Measurements from ENCODE around the gene ITCH.
"Not testable (repeated sequence)": the region's sequence is repeated elsewhere in the genome, so short reads cannot be mapped to it uniquely, and the experiment has no call there.

The ITCH gene

DNA sequence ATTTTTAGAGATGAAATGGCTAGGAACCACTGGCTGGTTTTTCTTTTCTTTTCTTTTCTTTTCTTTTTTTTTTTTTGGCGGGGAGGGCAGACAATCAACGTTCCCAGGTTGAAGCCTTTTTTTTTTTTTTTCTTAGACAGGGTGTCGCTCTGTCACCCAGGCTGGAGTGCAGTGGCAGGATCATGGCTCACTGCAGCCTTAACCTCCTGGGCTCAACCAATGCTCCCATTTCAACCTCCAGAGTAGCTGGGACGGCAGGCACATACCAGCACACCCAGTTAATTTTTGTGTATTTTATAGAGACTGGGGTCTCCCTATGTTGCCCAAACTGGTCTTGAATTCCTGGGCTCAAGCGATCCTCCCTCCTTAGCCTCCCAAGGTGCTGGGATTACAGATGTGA, 18.8 kb upstream of the ITCH start:
- DNase-seq, result no peak

DNA sequence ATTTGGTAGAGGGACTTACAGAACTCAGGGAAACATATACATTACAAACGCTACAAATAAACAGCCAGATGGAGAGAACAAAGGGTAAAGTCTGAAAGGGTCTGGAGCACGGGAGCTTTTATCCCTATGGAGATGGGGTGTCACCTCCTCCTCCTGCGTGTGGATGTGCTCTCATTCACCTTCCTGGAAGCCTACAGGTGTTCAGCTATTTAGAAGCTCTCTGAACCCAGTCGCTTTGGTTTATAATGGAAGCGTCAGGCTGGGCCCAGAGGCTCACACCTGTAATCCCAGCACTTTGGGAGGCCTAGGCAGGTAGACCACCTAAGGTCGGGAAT, 17.7 kb upstream of the ITCH start:
- DNase-seq, result no peak

DNA sequence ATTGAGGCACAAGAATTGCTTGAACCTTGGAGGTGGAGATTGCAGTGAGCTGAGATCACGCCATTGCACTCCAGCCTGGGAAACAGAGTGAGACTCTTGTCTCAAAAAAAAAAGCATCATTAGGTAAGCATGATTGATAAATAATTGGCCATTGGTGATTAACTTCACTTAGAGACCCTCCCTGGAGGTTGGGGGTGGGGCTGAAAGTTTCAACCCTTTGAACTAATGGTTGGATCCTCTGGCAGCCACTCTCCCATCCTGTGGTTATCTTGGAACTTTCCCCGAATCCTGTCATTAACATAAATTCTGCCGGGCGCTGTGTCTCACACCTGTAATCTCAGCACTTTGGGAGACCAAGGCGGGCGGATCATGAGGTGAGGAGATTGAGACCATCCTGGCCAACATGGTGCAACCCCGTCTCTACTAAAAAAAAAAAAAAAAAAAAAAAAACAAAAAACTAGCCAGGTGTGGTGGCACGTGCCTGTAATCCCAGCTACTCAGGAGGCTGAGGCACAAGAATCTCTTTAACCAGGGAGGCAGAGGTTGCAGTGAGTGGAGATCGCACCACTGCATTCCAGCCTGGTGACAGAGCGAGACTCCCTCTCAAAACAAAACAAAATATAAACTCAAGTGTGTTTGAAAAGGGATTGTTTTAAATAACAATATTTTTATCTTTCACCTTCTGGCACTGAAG, 17.1 kb upstream of the ITCH start:
- DNase-seq, result not testable (repeated sequence)

DNA sequence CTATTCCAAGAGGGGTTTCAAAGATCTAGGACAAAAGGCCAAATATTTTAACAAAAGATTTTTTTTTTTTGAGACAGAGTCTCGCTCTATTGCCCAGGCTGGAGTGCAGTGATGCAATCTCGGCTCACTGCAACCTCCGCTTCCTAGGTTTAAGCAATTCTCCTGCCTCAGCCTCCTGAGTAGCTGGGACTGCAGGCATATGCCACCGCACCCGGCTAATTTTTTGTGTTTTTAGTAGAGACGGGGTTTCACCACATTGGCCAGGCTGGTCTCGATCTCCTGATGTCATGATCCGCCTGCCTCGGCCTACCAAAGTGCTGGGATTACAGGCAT, 16.6 kb upstream of the ITCH start:
- not testable (repeated sequence) for DNase-seq

DNA sequence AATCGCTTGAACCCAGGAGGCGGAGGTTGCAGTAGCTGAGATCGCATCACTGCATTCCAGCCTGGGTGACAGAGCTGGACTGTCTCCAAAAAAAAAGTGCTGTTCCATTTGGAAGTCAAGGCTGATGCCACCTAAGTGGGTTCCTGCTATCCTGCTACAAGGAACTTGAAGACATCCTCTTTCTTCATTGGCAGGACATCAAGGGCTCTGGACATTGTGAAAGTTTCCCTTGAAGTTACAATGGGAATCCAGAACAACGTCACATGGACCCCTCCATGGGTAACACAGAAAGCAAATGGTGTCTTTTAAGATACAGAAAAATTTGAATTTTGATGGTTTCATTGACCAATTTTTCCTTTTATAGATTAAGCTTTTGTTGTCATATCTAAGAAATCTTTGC, 15.5 kb upstream of the ITCH start:
- no peak for DNase-seq

DNA sequence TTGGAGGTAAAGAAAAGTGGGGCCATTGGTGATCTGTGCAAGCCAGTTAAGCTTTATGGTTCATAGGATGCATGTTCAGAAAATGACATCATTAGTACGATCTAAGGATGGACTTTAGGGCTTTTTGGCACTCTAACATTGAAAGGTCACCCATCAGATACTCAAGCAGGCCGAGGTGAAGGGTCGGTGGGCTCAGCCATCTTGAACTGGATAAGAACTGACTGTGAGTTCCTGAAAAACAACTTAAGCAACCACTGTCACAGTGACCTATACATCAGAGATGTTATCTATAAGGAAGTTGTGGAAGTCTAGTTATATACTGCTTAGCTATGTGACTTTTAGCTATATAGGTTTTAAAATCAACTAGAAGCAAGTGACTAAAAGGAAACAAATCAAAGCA, 13.0 kb upstream of the ITCH start:
- DNase-seq, result no peak

DNA sequence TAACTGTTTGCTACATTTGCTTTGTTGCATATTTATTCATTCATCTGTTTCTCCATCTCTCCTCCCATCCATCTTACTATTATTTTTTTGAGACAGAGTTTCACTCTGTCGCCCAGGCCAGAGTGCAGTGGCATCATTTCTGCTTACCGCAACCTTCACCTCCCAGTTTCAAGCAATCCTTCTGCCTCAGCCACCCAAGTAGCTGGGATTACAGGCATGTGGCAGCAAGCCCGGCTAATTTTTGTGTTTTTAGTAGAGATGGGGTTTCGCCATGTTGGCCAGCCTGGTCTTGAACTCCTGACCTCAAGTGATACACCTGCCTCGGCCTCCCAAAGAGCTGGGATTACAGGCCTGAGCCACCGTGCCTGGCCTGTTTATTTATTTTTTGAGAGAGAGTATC, 9.6 kb upstream of the ITCH start:
- not testable (repeated sequence) for DNase-seq

DNA sequence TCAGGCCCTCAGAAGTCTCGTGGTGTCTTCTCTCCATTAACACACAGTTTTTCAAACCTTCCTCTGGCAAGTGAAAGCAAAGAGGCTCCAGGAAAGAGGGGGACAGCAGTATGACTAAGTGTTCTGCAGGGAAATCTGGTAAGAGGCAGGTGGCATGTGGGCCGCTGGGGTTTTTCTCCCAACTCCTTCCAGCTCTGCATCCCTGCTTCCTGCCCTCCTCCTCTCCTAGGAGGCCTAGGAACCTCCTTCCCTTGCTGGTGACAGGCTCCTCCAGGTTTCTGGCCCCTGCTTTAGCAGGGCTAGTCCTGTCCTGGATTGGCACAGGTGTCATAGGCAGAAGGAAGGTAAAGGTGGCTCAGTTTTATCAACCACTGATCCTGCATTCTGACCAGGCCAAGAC, 7.6 kb upstream of the ITCH start:
- no peak for DNase-seq

DNA sequence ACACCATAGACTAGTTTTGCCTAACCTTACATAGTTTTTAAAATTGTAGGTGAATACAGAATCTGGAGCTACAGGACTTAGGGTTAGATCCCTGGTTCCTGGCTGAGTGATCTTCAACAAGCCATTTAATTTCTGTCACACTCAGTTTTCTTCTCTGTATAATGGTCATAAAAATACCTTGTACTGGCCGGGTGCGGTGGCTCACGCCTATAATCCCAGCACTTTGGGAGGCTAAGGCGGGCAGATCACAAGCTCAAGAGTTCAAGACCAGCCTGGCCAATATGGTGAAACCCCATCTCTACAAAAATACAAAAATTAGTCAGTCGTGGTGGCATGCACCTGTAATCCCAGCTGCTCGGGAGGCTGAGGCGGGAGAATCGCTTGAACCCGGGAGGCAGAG, 3.3 kb upstream of the ITCH start:
- not testable (repeated sequence) for DNase-seq

DNA sequence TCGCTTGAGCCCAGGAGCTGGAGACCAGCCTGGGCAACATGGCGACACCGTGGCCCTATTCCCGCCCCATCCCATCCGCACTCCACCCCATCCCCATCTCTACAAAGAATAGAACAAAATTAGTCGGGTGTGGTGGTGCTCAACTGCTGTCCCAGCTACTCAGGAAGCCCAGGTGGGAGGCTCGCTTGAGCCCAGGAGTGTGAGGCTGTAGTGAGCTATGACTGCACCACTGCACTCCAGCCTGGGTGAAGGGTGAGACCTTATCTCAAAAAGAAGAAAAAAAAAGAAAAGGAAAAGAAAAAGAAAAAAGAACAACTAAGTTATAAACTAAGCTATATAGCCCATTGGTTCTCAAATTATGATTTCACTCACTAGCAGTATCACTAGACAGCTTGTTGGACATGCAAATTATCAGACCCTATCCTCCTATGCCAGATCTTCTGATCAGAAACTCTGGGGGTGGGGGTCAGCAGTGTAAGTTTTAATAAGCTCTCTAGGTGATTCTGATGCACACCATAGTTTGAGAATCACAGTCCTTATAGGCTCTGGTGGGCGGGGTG, 491 bp upstream of the ITCH start:
- DNase-seq, result no peak

DNA sequence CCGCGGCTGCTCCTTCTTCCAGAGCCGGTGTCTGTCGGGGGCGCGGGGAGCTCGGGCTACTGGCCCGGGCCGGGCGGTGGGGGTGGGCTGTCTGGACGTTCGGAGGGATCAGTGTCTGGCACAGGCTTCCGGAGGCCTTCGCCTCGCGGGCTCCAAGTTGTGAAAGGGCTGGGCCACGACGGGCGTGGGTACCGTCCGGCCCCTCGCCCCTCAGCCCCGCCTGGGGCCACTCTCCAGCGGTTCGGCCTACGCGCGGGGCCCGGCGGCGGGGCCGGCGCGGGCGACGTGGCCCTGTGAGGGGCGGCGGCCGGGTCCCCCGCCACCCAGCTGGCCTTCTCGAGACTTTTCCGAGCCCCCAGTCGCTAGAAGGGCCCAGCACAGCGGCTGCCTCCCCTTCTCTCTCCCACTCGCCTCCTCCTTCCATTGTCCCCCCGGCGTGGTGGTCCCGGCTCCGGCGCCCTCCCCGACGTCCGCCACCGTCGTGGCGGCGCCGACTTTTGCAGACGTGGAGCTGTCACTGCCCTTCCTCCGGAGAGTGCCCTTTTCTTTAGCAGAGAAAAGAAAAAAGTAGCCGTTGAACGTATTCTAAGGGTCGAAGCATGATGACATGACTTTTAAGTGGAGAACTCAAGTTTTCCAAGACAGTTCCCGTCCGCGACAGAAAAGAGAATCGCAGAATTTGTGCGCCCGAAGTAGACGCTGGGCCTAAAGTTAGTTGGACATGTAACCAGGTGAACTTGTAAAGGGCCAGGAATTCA, 571 bp downstream of the ITCH start:
- peak; percentile 26 to 28 for DNase-seq

DNA sequence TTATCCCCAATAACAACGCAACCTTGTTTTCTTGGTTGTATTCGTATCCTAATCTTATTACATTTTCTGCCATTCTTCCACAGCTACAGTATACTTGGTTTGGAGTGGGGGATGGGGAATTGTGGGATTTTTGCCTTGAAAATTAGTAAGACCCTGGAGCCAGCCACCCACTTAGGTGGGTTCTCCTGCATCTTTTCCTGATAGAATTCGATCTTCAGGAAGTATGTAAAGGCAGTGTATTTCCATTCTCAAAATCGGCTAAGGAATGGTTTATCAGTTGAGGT, 1.1 kb downstream of the ITCH start:
- no peak for DNase-seq

DNA sequence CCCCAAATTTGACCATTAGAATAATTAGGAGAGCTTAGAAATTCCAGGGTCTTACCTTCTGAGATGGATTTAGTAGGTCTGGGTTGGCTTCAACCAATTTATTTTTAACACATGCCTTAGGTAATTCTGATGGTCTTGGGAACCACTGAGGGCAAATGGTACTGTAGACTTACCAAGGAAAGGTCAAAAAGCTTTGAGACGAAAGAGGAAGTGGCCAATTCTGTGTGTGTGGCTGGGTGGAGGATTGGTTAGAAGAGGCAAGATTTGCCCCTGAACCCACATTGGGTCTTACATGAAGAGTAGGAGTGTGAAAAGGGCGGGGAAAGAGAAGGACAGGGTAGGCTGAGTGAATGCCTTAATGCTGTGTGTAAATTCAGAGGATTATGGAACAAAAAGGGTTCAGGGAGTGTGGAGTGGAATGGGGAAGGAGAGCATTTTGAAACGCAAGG, 2.7 kb downstream of the ITCH start:
- DNase-seq, result no peak

DNA sequence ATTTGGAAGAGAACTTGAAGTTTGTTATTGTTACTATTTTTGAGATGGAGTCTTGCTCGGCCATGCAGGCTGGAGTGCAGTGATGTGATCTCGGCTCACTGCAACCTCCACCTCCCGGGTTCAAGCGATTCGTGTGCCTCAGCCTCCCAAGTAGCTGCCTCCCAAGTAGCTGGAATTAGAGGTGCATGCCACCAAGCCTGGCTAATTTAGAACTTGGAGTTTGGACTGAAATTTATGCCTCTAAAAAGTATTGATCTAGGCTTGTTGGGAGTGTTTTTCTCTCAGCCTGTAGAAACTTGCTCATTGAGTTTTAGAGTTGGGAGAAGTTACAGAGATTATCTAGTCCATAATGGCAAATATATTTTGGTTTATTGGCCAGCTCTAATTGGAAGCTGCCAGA, 4.1 kb downstream of the ITCH start:
- no peak for DNase-seq

DNA sequence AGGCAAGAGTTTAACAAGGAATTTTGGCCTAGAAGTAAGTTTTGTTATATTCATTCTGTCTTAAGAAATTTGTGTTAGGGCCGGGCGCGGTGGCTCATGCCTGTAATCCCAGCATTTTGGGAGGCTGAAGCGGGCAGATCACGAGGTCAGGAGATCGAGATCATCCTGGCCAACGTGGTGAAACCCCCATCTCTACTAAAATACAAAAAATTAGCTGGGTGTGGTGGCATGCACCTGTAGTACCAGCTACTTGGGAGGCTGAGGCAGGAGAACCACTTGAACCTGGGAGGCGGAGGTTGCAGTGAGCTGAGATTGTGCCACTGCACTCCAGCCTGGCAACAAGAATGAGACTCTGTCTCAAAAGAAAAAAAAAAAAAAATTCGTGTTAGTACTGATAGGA, 4.8 kb downstream of the ITCH start:
- DNase-seq, result not testable (repeated sequence)

DNA sequence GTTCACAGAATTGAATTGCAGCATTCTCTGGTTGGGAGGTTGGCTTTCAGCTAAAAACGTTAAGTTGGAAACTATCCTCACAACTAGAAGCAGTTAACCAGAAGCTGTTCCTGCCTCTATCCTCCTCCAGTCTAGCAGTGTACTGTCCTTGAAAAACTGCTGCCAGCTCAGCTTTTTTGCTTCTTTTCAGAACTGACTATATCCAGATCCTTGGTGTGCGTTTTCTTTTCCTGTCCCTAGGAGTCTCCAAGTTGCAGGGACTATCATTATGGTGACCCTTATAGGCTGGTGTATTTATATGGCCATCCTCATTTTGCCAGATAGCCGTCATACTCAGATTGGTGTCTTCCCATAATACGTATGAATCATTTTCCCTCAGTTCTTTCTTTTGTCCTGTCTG, 5.5 kb downstream of the ITCH start:
- no peak for DNase-seq

DNA sequence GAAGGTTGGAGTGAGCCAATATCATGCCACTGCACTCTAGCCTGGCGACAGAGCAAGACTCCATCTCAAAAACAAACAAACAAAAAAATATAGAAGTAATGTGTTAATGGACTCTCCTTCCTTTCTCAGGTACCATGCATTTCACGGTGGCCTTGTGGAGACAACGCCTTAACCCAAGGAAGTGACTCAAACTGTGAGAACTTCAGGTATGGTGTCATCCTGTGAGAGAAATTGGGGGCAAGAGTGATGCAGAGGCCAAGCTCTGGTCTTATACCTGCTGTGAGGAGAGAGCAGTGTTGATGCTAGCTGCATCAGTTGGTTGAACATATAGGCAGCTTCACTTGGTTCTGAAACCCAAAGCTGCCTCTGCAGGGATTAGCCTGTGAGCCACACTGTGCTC, 6.2 kb downstream of the ITCH start:
- DNase-seq, result no peak

DNA sequence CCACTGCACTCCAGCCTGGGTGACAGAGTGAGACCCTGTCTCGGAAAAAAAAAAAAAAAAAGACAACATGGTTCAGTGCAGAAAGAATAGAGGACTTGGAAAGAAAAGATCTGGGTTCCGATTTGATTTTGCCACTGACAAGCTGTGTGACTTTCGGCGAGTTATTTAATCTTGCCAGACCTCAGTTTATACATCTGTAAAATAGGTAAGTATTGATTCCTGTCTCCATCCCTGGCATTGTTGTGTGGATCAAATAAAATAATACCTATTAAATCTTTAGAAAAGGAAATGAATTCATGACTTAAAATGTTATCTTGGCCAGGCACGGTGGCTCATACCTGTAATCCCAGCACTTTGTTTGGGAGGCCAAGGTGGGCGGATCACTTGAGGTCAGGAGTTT, 7.0 kb downstream of the ITCH start:
- DNase-seq, result no peak

DNA sequence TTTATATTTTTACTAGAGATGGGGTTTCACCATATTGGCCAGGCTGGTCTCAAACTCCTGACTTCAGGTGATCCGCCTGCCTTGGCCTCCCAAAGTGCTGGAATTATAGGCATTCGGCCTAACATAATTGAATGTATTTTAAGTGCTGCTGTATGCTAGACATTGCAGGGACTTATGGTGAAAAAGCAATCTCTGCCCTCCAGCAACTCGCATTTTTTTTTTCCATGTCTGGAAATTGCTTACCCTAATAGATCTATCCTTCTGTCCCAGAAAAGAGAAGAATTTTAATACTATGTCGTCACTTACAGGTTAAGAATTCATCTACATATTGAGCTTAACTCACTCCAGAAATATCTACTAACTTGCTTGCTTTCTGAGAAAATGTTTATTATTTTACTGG, 10.4 kb downstream of the ITCH start:
- DNase-seq, result no peak

DNA sequence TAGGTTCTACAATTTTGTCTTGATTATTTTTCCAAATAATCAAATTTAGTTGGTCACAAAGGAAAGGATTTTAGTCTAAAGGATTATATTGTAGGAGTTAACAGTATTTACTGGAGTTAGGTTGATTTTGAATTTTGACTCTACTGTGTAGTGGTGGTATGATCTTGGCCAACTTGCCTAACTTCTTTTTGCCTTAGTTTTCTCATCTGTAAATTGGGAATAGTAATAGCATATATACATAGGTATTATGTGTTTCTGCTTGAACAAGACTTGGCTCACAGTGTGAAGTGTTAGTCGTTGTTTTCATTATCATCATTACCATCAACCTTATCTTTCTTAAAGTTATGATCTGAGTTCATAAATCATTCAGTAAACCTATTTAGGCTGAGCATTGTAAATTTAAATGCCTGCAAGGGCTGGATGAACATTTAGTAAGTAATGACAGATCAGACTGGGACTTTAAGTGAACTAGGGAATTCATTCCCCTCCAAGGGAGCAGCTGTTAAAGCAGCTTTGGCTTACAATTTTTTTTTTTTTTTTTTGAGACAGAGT, 11.2 kb downstream of the ITCH start:
- DNase-seq, result no peak

DNA sequence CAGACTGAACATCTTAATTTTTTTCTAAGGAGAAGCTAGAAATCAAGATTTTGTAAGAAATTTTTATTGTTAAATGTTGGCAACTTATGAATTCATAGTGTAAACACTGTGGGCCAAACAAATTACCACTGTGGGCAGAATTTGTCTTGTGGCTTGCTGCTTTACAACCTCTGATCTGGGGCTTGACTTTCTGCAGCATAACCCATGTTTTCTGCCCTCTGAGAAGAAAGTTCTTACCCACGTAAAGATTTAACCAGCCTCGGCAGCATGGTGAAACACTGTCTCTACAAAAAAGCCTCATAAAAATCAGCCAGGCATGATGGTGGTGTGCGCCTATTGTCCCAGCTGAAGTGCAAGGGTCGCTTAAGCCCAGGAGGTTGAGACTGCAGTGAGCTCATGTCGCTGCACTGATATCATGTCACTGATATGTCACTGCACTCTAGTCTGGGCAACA, 12.9 kb downstream of the ITCH start:
- DNase-seq, result no peak

DNA sequence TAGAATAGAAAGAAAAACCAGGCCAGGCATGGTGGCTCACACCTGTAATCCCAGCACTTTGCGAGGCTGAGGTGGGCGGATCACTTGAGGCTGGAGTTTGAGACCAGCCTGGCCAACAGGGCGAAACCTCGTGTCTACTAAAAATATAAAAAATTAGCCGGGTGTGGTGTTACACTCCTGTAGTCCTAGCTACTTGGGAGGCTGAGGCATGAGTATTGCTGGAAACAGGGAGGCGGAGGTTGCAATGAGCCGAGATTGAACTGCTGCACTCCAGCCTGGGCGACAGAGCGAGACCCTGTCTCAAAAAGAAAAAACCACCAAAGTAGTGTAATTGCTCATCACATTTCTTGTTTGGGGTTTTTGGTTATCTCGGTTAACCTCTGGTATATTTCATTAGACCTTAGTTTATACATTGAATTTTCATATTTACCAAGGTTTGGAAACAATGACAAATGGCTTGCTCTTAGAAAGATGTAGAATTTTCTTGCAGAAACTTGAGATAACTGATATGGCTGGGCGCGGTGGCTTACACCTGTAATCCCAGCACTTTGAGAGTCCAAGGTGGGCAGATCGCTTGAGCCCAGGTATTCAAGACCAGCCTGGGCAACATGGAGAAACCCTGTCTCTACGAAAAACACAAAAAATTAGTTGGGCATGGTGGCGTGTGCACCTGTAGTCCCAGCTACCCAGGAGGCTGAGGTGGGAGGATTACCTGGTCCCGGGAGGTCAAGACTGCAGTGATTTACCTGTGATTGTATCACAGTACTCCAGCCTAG, 14.2 kb downstream of the ITCH start:
- DNase-seq, result peak in 1 of 2 donors; percentile 8

DNA sequence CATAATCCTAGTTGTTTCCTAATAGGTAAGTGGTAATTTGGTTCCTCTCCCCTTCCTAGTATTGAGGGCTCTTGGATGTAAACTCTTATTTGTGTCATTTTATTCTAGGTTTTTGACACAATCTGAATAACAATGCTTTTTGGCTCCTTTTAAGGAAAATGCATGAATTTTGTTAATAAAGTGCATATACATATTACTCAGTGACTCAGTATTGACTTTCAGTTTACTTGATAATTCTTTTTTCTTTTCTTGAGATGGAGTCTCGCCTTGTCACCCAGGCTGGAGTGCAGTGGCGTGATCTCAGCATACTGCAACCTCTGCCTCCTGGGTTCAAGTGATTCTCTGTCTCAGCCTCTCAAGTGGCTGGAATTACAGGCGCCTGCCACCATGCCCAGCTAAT, 19.1 kb downstream of the ITCH start:
- DNase-seq, result no peak
